CD4-positive, alpha-beta T cell treated with Interleukin-12 subunit alpha and Interleukin-12 subunit beta, for 1 hour (primary cell): ENCODE results near the gene FBRS.
A peak's percentile ranks its signal among the peaks of the same experiment; 100 is the strongest.
"Not testable (repeated sequence)": the region's sequence is repeated elsewhere in the genome, so short reads cannot be mapped to it uniquely, and the experiment has no call there.

Experiments used
- DNase-seq: peaks from one replicate; pipeline ENCODE4 v3.0.0-alpha.2; 2020

The FBRS gene

DNA sequence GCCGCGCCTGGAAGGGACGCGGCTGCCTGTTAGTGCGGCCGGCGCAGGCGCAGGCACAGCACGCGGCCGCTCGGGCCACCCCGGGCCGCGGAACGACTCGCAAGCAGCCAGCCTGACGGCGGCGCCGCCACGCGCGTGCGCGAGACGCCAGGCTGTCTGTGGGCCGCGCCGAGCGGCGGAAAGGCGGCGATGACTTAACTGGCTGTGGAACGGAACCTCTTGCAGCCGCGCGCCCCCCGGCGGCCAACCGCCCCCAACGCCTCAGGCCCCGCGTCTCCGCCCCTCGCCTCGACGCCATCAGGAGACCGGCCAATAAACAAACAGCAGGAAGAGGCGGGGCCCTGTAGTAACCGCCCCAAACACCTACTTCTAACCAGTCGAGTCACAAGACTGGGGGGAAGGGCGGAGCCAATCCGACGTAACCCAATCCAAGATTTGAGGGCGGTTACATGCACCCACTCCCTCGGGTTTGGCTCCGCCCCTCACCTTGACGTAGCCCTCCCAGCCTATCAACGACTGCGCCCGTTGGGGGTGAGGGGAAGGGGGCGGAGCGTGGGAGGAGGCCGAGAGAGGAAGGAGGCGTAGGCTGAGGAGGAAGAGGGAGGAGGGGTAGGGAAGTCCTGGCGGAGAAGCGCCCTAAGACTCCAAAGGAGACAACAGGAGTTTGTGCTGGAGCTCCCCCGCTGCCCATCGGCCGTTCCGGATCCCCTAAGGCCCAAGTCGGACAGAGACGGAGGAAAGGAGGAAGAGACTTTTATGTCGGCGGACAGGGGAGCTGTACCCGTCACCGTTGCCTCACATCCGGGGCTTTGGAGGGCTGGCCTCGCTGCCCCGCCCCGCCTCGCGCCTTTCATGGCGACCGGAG, at the start of gene FBRS:
TSS of gene FBRS (plus strand) at position 566 of the 865 bp plus-strand sequence. CDS start 1,088 bp downstream, outside the sequence.
- peak; percentile 100 for DNase-seq

DNA sequence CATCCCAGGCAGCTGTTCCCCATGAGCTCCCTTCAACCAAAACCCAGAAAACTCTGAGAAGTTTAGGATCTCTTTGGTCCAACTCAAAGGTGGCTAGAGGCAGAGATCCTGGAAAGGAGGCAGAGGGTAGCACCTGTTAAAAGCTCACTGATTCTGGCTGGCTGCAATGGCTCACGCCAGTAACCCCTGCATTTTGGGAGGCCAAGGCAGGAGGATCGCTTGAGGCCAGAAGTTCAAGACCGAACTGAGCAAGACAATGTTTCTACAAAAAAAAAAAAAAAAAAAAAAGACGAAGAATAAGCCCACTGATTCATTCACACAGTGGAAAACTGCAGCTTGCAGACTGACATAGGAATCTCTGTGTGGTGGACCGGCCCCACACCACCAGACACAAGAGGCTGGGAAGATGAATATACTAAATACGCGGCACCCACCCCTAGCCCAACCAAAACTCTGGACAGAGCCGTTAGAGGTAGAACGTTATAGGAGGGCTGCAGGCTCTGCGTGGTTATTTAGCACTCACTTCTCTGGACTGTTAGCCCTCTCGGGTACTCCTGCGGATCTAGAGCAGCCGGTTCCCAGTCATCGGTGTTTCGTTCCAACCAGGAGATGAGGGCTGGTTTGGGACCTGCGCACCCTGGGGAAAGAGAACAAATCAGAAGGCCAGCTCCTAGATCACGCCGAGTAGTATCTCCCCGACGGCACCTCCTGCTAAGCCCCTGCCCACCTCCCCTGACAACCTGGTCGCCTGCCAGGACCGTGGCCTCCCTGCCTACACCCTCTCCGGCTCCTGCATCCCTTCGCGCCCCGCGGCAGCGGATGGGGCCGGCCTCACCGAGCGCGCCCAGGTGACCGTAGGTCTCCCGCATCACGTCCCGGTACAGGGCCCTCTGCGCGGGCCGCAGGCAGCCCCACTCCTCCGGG, 49.0 kb upstream of the FBRS start:
- DNase-seq: peak; percentile 40

GRCh38 chr16:30609926-30610839, 48.0 kb upstream of the FBRS start, which contains the start of gene ZNF689:
Gene ZNF689 (minus strand): TSS chr16:30610389. CDS start chr16:30610041, 348 bp downstream.
- DNase-seq: peak; percentile 97

DNA sequence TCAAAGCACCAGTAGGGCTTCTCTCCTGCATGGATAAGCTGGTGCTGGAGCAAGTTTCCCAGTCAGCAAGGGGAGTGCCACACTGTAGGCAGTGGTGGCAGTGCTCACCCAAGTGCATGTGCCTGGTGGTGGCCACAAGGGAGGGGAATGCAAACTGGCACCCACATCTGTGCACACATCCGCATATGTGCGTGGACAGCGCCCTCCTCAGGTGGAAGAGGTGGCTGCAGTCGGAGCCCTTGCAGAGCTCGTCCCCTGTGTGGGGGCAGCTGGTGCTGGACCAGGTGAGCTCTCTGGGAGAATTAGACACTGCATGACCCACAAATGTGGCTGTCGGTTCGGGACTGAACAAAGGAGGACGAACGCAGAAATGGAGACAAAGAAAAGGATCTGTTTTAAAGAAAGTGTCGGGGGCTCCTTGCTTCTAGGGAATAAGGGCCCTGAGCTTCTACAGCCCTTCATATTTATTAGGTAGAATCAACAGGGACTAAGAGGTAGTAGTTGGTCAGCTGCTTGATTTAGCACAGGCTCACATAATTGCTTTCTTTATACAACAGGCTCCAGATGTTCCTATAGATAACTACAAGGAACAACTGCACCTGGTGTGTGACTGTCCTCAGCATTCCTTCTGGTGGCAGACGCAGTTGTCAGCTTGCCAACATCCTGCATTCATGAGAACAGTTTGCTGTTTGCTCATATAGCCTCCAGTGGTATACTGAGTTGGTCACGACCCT, 42.7 kb upstream of the FBRS start:
- DNase-seq: peak; percentile 71

DNA sequence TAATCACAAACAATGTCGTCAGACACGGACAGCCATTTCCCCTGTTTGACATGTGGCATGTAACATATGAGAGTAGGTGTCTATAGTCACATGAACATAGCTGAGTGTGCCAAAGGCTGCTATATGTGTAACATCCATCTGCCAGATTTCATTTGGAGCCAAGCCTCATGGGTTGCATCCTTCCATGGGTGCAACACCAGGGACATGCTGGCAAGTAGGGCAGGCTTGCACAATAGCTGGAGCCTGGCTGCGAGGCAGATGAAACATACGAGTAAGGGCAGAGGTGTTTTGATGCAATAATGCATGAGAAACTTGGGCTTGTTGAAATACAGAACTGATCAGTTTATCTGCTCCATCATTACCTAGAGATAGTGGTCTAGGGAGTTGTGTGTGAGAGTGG, 39.0 kb upstream of the FBRS start:
- no peak for DNase-seq

DNA sequence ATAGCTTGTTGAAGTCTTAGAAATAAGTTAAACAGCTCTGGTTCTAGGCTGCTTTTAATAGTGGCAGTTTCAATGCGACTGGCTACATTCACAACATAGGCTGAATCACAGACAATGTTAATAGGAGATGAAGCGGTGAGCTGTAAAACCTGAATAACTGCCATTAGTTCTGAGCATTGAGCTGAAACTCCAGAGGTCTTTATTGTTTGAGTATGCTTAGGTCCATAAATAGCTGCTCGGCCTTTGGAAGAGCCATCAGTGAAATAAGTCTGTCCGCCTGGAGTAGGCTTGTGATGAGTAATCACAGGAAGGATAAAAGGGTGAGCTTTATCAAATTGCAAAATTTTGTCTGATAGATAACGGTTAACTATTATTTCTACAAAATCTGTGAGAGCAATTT, 38.6 kb upstream of the FBRS start:
- no peak for DNase-seq

DNA sequence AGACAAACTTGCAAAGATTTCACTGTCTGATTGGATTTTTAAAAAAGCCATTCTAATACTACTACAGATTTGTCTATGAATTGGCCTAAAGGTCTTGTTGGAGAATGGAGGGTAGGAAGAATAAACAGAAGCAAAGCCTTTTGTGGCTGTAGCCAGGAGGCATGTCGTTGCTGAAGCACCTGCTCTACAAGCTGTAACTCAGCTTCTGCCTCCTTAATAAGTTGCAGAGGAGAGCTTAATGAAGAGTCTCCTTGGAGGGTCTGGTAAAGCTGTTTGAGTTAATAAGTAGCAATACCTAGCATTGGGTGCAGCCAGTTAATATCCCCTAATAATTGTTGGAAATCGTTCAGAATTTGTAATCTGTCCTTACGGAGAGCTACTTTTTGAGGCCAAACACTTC, 38.1 kb upstream of the FBRS start:
- no peak for DNase-seq

- DNase-seq: no peak
Observed at GRCh38 chr16:30621765-30622164, 36.5 kb upstream of the FBRS start.

DNA sequence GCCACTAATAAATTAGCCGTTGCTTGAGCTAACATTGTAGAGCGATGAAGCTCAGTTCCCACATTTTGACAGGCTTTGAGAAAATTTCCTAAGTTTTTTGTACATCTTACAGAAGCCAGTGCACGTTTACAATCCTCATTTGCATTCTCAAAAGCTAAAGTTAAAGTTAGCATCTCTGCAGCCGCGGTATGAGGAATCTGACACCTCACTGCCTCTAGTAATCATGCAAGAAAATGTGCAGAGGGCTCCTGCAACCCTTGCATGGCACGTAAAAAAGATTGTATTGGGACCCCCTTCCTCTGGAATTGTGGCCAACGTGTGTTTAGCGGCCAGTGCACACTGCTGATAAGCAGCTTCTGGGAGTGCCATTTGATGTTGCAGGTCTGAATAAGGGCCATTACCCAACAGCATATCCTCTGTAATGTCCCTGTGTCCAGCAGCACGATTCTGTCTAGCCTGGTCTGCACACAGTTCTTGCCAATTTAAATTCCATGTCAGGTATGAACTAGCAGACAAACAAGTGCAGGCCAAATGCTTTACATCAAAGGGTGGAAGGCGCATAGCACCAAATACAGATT, 35.7 kb upstream of the FBRS start:
- no peak for DNase-seq

GRCh38 chr16:30623536-30624283, 34.5 kb upstream of the FBRS start:
- DNase-seq: no peak

DNA sequence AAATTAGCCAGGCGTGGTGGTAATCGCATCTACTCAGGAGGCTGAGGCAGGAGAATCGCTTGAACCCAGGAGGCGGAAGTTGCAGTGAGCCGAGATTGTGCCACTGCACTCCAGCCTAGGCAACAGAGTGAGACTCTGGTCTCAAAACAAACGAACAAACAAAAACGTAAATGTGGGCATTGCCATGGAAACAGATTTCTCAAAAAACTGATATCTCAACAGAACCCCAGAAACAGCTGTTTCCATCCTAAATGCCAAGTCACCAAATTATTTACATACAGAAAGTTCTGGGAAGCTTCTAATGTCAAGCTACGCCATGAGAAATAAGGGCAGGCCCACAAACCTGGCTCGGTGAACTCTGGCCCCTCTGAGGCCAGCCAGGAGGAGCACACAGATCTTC, 32.0 kb upstream of the FBRS start:
- DNase-seq: no peak

- DNase-seq: peak; percentile 85
Observed at GRCh38 chr16:30628628-30629540, 29.3 kb upstream of the FBRS start.

GRCh38 chr16:30632454-30632853, 25.8 kb upstream of the FBRS start:
- DNase-seq: not testable (repeated sequence)

GRCh38 chr16:30633526-30633925, 24.7 kb upstream of the FBRS start:
- DNase-seq: no peak

DNA sequence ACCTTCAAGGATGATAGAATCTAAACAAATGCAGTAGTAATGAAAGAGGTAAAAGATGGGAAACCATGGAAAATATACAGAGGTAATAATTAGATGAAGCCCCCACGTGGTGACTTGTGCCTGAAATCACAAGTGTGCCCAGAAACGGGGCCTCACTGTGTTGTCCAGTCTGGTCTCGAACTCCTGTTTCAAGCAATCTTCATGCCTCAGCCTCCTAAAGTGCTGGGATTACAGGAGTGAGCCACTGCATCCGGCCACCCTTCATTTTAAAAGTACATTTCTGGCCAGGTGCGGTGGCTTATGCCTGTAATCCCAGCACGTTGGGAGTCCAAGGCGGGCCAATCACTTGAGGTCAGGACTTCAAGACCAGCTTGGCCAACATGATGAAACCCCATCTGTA, 21.6 kb upstream of the FBRS start:
- no peak for DNase-seq

GRCh38 chr16:30637139-30637538, 21.1 kb upstream of the FBRS start:
- not testable (repeated sequence) for DNase-seq

GRCh38 chr16:30637944-30638343, 20.3 kb upstream of the FBRS start:
- DNase-seq: peak; percentile 59

- no peak for DNase-seq
Observed at GRCh38 chr16:30641378-30641982, 16.8 kb upstream of the FBRS start.

- DNase-seq: no peak
Observed at GRCh38 chr16:30644334-30644830, 13.8 kb upstream of the FBRS start.
